Measurements from ENCODE around the gene ZXDC.

ZXDC gene

GRCh38 chr3:126418661-126419131, 57.0 kb downstream of the ZXDC start:
- no peak for TF ChIP-seq CTCF (IDR thresholded peaks at IDR 0.05; ENCODE audit: poor library complexity, severe bottlenecking)
- H3K27me3 ChIP-seq (ENCODE audit: insufficient read depth, poor library complexity, severe bottlenecking) = peaks cover 4% of the 10 kb centered on the region

GRCh38 chr3:126417981-126418530, 57.6 kb downstream of the ZXDC start:
- H3K27ac ChIP-seq (ENCODE audit: poor library complexity, severe bottlenecking) = no peak overlapping the region
- no peak for ATAC-seq (ENCODE audit: low read depth)
- no peaks in the 10 kb centered on the region for H3K9me3 ChIP-seq (ENCODE audit: severe bottlenecking)
- TF ChIP-seq CTCF (IDR thresholded peaks at IDR 0.05; ENCODE audit: poor library complexity, severe bottlenecking) = no peak
- H3K4me3 ChIP-seq (ENCODE audit: severe bottlenecking) = no peak overlapping the region
- DNase-seq (ENCODE audit: low spot score) = peak; percentile 28
- H3K4me1 ChIP-seq (ENCODE audit: insufficient read depth, poor library complexity, severe bottlenecking) = peaks cover 11% of the 10 kb centered on the region
- peaks cover 4% of the 10 kb centered on the region for H3K27me3 ChIP-seq (ENCODE audit: insufficient read depth, poor library complexity, severe bottlenecking)
- no peaks in the 10 kb centered on the region for H3K36me3 ChIP-seq (ENCODE audit: low read depth)

More at GRCh38 chr3:126418661-126419131, 57.0 kb downstream of the ZXDC start:
- Histone ChIP-seq H3K36me3 (ENCODE audit: low read depth) (no peaks in the 10 kb centered on the region), H3K4me3 (ENCODE audit: severe bottlenecking) (no peak overlapping the region), H3K27ac (ENCODE audit: poor library complexity, severe bottlenecking) (no peak overlapping the region), H3K4me1 (ENCODE audit: insufficient read depth, poor library complexity, severe bottlenecking) (peaks cover 11% of the 10 kb centered on the region), H3K9me3 (ENCODE audit: severe bottlenecking) (no peaks in the 10 kb centered on the region)
- ATAC-seq (ENCODE audit: low read depth) = no peak
- peak; percentile 52 for DNase-seq (ENCODE audit: low spot score)

GRCh38 chr3:126417515-126417914, 58.2 kb downstream of the ZXDC start:
- peaks cover 11% of the 10 kb centered on the region for H3K4me1 ChIP-seq (ENCODE audit: insufficient read depth, poor library complexity, severe bottlenecking)
- H3K36me3 ChIP-seq (ENCODE audit: low read depth) = no peaks in the 10 kb centered on the region
- DNase-seq (ENCODE audit: low spot score) (no peak), ATAC-seq (ENCODE audit: low read depth) (no peak)
- H3K4me3 ChIP-seq (ENCODE audit: severe bottlenecking) = no peak overlapping the region
- peaks cover 4% of the 10 kb centered on the region for H3K27me3 ChIP-seq (ENCODE audit: insufficient read depth, poor library complexity, severe bottlenecking)
- no peaks in the 10 kb centered on the region for H3K9me3 ChIP-seq (ENCODE audit: severe bottlenecking)
- H3K27ac ChIP-seq (ENCODE audit: poor library complexity, severe bottlenecking) = no peak overlapping the region
- TF ChIP-seq CTCF (IDR thresholded peaks at IDR 0.05; ENCODE audit: poor library complexity, severe bottlenecking) = no peak

- Histone ChIP-seq H3K4me3 (ENCODE audit: severe bottlenecking) (no peak overlapping the region), H3K9me3 (ENCODE audit: severe bottlenecking) (no peaks in the 10 kb centered on the region), H3K27me3 (ENCODE audit: insufficient read depth, poor library complexity, severe bottlenecking) (peaks cover 4% of the 10 kb centered on the region), H3K36me3 (ENCODE audit: low read depth) (no peaks in the 10 kb centered on the region), H3K27ac (ENCODE audit: poor library complexity, severe bottlenecking) (no peak overlapping the region), H3K4me1 (ENCODE audit: insufficient read depth, poor library complexity, severe bottlenecking) (peaks cover 11% of the 10 kb centered on the region)
- no peak for TF ChIP-seq CTCF (IDR thresholded peaks at IDR 0.05; ENCODE audit: poor library complexity, severe bottlenecking)
- no peak for DNase-seq (ENCODE audit: low spot score)
- ATAC-seq (ENCODE audit: low read depth) = no peak
Observed at GRCh38 chr3:126416943-126417342, 58.7 kb downstream of the ZXDC start.

Data from RWPE2 (cell line).